ENCODE measurements around the gene CERKL.
"Not testable (repeated sequence)": the region's sequence is repeated elsewhere in the genome, so short reads cannot be mapped to it uniquely, and the experiment has no call there.

The CERKL gene, protein sequence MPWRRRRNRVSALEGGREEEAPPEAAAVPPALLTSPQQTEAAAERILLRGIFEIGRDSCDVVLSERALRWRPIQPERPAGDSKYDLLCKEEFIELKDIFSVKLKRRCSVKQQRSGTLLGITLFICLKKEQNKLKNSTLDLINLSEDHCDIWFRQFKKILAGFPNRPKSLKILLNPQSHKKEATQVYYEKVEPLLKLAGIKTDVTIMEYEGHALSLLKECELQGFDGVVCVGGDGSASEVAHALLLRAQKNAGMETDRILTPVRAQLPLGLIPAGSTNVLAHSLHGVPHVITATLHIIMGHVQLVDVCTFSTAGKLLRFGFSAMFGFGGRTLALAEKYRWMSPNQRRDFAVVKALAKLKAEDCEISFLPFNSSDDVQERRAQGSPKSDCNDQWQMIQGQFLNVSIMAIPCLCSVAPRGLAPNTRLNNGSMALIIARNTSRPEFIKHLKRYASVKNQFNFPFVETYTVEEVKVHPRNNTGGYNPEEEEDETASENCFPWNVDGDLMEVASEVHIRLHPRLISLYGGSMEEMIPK

DNA sequence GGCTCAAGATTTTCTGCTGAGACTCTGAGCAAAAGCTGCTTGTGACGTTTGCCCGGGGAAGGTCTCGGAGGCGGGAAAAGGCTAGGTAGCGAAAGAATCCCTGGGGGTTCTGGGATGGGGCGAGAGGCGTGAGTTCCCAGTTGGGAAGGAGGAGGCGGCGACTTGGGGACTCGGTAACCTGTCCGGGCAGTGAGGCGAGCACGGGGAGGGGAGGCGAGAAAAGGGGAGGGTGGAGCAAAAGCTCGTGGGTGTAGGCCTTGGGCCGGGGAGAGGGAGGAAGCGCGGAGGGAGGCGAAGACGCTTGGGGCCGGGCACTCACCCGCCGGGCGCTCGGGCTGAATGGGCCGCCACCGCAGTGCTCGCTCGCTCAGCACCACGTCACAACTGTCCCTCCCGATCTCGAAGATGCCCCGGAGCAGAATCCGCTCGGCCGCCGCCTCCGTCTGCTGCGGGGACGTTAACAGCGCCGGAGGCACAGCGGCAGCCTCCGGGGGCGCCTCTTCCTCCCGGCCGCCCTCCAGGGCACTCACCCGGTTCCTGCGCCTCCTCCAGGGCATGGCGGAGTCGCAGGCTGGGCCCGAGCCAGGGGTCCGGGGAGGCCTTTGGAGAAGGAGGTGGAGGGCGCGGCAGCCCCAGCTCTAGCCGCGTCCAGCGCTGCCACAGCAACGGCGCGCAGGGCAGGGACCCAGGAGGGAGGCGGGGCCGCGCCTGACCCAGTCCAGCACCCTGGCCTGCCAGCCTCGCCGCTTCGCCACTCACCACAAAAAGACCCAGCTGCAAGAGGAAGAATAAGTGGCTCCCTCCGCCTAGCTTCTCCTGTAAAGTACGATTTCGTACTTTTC, at the start of gene CERKL:
CERKL (minus strand) TSS at position 656 of the 842 bp plus-strand sequence; CDS start at position 557, 99 bp downstream.
- no peak for DNase-seq (ENCODE audit: low read depth in 2 of 2, low spot score in 1 of 2)

DNA sequence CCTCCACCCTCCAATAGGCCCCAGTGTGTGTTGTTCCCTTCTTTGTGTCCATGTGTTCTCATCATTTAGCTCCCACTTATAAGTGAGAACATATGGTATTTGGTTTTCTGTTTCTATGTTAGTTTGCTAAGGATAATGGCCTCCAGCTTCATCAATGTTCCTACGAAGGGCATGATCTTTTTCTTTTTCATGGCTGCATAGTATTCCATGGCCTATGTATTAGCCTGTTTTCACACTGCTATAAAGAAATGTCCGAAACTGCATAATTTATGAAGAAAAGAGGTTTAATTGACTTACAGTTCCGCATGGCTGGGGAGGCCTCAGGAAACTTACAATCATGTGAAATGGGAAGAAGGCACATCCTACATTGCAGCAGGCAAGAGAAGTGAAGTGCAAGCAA, 45.6 kb upstream of the CERKL start:
- DNase-seq (ENCODE audit: low read depth in 2 of 2, low spot score in 1 of 2): not testable (repeated sequence)

DNA sequence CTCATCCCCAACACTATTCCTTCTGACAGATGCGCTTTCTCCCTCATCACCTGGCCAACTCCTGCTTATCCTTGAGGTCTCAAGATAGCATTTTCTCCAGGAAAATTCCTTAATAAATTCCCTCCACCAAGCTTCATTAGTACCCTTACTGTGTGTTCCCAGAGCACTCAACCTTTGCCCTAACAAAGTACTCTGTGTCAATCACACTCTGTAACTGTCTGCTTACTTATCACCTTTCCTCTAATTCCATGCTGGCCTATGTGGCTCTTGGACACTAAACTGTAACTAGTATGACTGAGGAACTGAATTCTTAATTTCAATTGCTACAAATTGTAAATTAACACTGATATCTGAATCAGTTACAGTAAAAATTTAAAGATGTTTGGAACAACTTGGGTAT, 41.3 kb upstream of the CERKL start:
- no peak for DNase-seq (ENCODE audit: low read depth in 2 of 2, low spot score in 1 of 2)

DNA sequence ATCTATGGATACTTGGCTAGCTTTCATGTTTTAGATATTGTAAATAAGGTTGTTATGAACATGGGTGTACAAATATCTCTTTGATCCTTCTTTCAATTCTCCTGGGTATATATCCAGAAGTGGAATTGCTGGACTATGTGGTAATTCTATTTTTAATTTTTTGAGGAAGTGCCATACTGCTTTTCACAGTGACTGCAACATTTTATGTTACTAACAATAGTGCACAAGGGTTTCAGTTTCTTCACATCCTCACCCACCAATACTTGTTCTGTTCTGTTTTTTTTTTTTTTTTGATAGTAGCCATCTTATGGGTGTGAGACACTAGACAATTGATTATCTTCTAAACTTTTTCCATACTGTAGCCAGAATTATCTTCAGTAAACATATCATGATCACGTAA, 40.7 kb upstream of the CERKL start:
- DNase-seq (ENCODE audit: low read depth in 2 of 2, low spot score in 1 of 2): no peak

- DNase-seq (ENCODE audit: low read depth in 2 of 2, low spot score in 1 of 2): no peak
Measured at GRCh38 chr2:181697126-181697525, 40.2 kb upstream of the CERKL start.

GRCh38 chr2:181694271-181694670, 37.4 kb upstream of the CERKL start:
- no peak for DNase-seq (ENCODE audit: low read depth in 2 of 2, low spot score in 1 of 2)

DNA sequence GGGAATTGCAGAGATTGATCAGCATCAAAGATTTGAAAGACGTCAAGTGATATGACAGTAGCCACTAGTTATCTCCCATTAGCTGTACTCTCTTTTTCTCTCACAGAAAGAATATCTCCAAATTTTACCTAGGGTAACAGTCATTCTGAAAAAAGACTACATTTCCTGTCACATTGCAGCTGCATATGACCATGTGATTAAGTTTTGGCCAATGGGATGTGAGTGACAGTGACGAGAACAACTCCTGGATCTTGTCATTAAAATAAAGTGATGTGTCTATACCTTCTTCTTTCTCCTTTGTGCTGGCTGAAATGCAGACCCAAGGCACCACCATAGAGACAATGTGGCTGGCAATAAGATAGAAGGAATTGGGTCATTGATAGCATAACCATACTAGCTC, 34.0 kb upstream of the CERKL start:
- no peak for DNase-seq (ENCODE audit: low read depth in 2 of 2, low spot score in 1 of 2)

- DNase-seq (ENCODE audit: low read depth in 2 of 2, low spot score in 1 of 2): no peak
Measured at GRCh38 chr2:181686576-181687185, 29.8 kb upstream of the CERKL start.

DNA sequence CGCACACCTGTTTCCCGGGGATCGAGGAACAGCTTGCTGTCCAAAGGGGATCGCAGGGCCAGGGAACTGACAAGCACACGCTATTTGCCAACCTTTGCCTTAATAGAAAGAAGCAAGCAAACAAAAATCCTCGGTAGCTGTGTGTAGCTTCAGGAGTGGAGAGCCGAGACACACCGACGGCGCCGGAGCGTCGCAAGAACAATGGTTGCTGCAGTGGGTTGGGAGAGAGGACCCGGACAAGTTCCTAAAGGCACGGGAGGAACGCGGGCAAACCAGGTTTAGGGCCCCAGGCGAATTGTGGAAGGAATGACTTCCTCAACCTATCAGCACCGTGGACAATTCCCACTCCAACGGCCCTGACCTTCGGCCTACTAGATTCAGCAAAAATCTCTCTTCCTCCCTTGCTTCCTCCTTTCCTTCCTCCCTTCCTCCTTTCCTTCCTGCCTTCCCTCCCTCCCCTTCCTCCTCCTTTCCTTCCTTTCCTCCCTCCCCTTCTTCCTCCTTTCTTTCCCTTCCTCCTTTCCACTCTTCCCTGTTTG, 28.3 kb upstream of the CERKL start:
- no peak for DNase-seq (ENCODE audit: low read depth in 2 of 2, low spot score in 1 of 2)

DNA sequence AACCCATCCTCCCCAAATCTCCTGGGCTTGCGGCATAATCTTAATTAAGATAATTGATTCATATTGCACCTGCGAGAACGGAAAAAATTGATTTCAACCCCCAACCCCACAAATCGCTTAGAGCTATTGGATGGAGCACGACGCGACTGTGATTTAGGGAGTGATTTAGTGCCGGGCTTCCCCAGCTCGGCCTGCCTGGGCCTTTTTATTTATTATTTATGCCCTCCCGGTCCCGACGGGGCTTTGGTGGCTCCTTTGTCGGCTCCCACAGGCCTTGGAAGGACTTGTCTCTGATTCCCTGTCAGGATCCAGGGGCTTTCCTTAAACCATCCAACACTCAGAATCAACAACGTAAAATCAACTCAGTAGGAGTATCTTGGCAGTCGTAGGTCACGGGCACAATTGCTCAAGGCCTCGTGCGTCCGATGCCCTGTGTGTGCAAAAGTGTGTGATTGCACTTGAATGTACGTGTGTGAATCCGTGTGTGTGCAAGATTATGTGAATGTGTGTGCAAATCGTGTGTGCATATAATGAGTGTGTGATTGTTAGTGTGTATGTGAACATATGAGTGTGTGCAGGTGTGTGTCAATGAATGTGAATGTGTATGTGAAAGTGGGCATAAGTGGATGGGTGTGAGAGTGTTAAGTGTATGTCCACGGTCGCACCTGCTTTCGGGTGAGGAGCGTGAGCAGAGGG, 27.7 kb upstream of the CERKL start:
- DNase-seq (ENCODE audit: low read depth in 2 of 2, low spot score in 1 of 2): no peak

DNA sequence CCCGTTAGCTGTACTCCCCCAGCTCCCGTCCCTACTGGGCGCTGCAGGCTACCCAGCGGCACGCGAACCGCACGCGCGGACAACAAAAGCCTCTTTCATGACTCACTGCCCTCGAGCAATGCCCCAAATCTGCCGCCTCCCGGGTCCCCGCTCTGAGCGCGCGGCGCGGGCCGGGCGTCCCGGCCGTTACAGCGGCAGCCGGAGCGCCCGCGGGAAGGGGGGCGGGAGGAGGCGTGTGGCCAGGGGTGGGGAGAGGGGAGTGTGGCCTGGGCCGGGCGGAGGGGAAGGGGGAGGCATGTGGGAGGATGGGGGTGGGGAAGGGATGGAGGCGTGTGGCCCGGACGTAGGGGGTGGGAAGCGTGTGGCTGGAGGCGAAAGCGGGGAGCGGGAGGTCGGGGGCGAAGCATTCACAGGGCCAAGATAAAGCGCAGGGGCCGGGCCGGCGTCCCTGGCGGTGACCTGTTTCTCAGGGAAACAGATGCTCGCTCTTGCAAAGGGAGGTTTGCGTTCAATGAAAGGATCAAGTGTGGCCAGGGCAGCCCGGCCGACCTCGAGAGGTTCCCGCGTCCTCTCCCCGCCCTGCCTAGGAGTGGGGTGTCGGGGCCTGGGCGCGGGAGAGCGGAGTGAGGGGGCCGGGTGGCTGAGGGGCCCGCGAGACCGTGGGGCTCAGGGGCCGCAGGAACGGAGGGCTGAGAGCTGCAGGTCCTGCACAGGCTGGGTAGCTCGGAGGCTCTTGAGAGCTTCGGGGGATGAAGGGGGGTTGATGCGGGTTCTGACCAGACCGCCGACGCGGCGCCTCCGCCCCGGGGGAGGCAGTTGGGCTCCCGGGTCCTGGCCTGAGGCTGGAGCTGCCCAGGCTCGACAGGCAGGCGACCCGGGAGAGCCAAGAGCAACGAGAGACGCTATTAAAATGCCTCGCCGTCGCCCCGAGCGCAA, 26.9 kb upstream of the CERKL start:
- DNase-seq (ENCODE audit: low read depth in 2 of 2, low spot score in 1 of 2): no peak

DNA sequence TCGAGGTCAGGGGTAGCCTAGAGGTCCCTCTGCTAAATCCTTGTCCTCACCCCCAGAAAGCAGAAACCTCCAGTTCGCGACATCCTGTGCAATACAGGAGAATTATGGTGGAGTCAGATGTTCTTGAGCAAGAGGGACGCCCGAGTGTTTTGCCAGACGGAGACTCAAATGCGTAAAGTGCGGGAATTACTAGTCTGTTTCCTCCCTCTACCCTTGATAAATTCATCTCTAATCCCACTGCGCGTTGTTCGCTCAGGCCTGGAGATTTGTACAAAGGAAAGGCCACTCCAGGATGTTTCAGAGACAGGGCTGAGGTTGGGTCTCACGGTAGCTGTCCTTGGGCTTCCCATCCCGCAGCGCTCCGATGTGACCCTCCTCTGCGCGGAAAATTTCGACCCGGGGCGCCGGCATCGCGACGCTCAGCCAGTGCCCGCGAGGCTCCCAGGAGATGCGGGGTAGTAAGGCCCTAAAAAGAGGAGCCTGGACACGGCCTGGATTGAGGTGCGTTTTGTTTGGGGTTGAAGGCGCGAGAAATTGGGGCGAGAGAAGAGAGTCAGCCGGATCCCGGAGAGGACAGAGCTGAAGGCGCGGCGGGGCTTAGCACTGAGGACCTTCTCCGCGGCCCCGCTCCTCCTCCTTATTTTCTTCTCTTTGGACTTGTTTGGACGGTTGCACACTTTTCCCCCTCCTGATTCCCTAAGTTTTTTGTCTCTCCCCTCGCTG, 26.1 kb upstream of the CERKL start:
- DNase-seq (ENCODE audit: low read depth in 2 of 2, low spot score in 1 of 2): no peak

GRCh38 chr2:181682026-181682789, 25.3 kb upstream of the CERKL start:
- no peak for DNase-seq (ENCODE audit: low read depth in 2 of 2, low spot score in 1 of 2)

DNA sequence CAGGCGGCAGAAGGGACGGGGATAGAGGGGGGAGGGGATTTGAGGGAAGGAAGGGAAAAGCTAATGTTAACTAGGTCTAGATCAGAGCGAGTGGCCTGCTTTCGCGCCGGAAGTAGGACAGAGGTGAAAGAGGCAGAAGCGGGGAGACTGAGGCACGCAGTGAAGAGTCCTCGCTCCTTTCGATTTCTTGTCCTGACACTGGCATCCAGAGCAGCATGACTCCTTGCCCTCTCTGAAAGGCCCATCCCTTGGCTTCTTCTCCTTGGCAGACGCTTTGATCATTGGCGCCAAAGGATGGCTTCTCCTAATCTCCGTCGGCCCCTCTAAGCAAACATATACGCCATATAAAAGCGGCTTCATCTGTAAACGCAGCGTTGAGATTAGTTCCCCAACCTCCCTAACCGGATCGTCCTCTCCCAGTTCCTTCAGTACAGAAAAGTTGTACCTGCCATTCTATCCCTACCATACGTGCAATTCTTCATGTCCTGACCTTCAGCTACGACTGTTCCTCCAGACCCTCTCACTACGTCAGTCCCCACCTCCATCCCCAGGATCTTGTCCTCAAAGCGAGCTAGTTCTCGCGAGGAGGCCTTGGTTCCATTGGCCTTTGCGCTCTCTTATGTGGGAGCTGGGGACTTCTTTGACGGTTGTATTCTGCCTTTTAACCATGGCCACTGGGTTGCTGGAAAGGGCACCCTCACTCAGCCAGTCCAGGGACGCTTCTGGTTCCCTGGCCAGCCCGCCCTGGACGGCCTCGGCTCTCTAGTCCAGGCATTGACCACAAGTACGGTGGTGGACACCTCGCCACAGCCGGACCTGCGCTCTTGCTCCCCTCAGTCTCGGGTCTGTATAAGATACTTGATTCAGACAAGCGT, 24.3 kb upstream of the CERKL start:
- DNase-seq (ENCODE audit: low read depth in 2 of 2, low spot score in 1 of 2): no peak

DNA sequence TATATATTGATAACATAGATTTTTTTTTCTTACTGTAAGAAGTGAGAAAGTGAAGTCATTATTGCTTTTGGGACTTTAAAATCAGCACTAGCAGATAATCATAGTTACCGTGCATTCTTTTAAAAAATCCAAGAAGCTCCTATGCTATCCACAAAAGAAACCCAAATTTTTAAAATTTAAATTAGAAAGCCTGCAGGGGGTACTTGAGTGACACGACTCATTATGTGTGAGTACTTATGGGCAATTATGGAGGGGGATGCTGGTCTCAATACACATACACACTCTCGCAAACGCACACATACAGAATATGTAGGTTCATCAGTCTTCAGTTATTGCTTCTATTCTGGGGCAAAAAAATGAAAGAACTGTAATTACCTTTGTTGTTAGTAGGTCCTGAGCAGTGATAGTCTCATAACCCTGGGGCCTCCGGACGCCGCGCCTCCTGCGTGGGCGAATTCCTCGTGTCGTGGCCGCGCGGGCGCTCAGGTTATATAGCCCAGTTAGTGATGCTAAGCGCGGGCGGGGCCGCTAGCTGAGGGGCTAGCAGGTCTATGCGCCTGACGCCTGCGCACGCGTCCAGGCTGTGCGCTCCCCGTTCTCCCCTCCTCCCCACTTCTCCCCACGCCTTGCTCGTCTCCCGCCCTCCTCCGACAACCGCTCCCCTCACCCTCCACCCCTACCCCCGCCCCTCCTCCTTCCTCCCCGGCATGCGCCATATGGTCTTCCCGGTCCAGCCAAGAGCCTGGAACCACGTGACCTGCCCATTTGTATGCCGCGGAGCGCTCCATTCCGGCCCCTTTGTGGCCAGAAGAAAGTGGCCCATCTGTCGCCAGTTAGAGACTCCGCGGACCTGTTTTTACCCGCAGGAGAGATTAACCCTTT, 23.4 kb upstream of the CERKL start, which contains the start of gene NEUROD1:
NEUROD1 (minus strand) TSS at position 463 of the 882 bp plus-strand sequence. CDS start 1,657 bp downstream, outside the sequence.
- DNase-seq (ENCODE audit: low read depth in 2 of 2, low spot score in 1 of 2): no peak

DNA sequence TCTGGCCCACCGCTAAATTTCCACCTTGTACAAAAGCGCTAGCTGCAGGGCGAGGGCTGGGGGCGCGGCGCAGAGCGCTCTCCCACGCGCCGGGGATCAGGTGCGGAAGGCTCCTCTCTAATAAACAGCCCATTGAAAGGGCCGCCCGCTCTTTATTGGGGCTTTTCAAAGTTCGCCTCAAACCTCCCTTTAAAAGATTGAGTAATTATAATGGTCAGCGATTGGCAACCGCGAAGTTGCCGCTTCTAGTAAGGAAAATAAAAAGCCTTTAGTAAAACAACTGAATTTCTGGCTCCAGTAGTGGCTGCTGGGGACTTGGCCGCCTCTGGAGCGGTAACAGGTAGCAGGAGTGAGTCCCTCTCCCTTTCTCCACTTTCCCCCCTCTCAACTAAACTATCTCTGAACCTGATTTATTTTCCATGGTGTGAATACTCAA, 22.7 kb upstream of the CERKL start:
- no peak for DNase-seq (ENCODE audit: low read depth in 2 of 2, low spot score in 1 of 2)
